Gastroesophageal sphincter (tissue), 4 donors: ENCODE results near the gene PLCG1. TPM values are rescaled to one million over a fixed set of nuclear protein-coding genes. Genes with fewer than 3 reads are reported as not detected.

Experiments
- ATAC-seq: fragments of 150-250 bp; one replicate; pipeline ENCODE4 v1.9.1; 2016; ENCODE audit warnings: mild to moderate bottlenecking, moderate library complexity
- H3K27ac ChIP-seq, 4 donors: fragments of 200-600 bp; sonication (generic) in 3 of 4; 1 replicate in 3 of 4; 2 replicates in 1 of 4; pipeline ENCODE4 v1.5.1; 2016 to 2019
- H3K27me3 ChIP-seq: fragments of 200-600 bp; sonication (generic); one replicate; pipeline ENCODE4 v1.5.1; 2019
- H3K36me3 ChIP-seq, 2 donors: fragments of 200-600 bp; sonication (generic); one replicate each; pipeline ENCODE4 v1.5.1; 2019; ENCODE audit warnings: control low read depth in 1 of 2
- H3K4me1 ChIP-seq, 3 donors: fragments of 200-600 bp; sonication (generic); 1 replicate in 2 of 3; 2 replicates in 1 of 3; pipeline ENCODE4 v1.5.1; 2016 to 2019; ENCODE audit warnings: control low read depth in 2 of 3
- H3K4me3 ChIP-seq, 2 donors: fragments of 200-600 bp; sonication (generic); one replicate each; pipeline ENCODE4 v1.5.1; 2019; ENCODE audit warnings: mild to moderate bottlenecking in 1 of 2, moderate library complexity in 1 of 2
- H3K9me3 ChIP-seq, 3 donors: fragments of 200-600 bp; sonication (generic); one replicate each; pipeline ENCODE4 v1.5.1; 2017 to 2019; ENCODE audit warnings: control low read depth in 2 of 3
- EP300 ChIP-seq: sonication (generic); formaldehyde crosslinking; IDR thresholded peaks from one replicate; pipeline ENCODE4 v1.6.1; 2017; ENCODE audit warnings: antibody characterized with exemption, mild to moderate bottlenecking
- POLR2A ChIP-seq, 2 donors: fragments of 450-650 bp; IDR thresholded peaks; one replicate each; pipeline ENCODE4 v1.6.1; 2017; ENCODE audit warnings: antibody characterized with exemption in 2 of 2, mild to moderate bottlenecking in 2 of 2, moderate library complexity in 1 of 2
- POLR2AphosphoS5 ChIP-seq: sonication (generic); formaldehyde crosslinking; IDR thresholded peaks from one replicate; pipeline ENCODE4 v1.6.1; 2017; ENCODE audit warnings: antibody characterized with exemption
- WGBS, 2 donors: methylation state at CpG; one replicate each; pipeline ENCODE4 v1.1.5; 2018; ENCODE audit warnings: low coverage in 1 of 2; 5-methylcytosine and 5-hydroxymethylcytosine counted together
- total RNA-seq, 4 donors: library from RNA; depleted of rRNA; stranded (reverse); fragments of >200 nt; gene quantifications; one replicate each; pipeline ENCODE4 v1.1.0, GENCODE V29; 2016
- TF ChIP-seq, protein P1 (sequence below), 4 experiments: fragments of 200-600 bp in 2 of 4; fragments of 450-650 bp in 2 of 4; sonication (generic) in 1 of 4; IDR thresholded peaks; one replicate each; pipeline ENCODE4 v1.5.1; 2017 to 2019; ENCODE audit warnings: antibody characterized with exemption in 4 of 4, mild to moderate bottlenecking in 2 of 4, moderate library complexity in 2 of 4

PLCG1 gene
- total RNA-seq, 4 donors from 2014 or later = 42.3 to 173 (median 94.7) TPM

- Histone ChIP-seq H3K4me3 (no peak overlapping the region), H3K27ac (no peak overlapping the region), H3K4me1 (peaks cover 0 to 5% (median 0%) of the 10 kb centered on the region in 3 donors), H3K9me3 (peaks cover 0 to 18% (median 0%) of the 10 kb centered on the region in 3 donors), H3K27me3 (no peaks in the 10 kb centered on the region), H3K36me3 (peaks cover 0 to 66% of the 10 kb centered on the region in 2 donors)
- no peak for ATAC-seq
- TF ChIP-seq POLR2A (IDR thresholded peaks at IDR 0.05) (no peak), EP300 (no peak), POLR2AphosphoS5 (no peak)
- whole genome bisulfite sequencing, 2 donors = 100% methylated on average over 2 of the region's 10 CpGs; no CpG with 5 or more reads in 1 of the 2 donors
Measured at GRCh38 chr20:41202426-41202825, 65.1 kb downstream of the PLCG1 start.

- Histone ChIP-seq H3K36me3 (peaks cover 0 to 63% of the 10 kb centered on the region in 2 donors), H3K27me3 (no peaks in the 10 kb centered on the region), H3K9me3 (peaks cover 0 to 9% (median 0%) of the 10 kb centered on the region in 3 donors), H3K27ac (no peak overlapping the region), H3K4me1 (peaks cover 0 to 5% (median 0%) of the 10 kb centered on the region in 3 donors), H3K4me3 (no peak overlapping the region)
- TF ChIP-seq, protein P1, sequence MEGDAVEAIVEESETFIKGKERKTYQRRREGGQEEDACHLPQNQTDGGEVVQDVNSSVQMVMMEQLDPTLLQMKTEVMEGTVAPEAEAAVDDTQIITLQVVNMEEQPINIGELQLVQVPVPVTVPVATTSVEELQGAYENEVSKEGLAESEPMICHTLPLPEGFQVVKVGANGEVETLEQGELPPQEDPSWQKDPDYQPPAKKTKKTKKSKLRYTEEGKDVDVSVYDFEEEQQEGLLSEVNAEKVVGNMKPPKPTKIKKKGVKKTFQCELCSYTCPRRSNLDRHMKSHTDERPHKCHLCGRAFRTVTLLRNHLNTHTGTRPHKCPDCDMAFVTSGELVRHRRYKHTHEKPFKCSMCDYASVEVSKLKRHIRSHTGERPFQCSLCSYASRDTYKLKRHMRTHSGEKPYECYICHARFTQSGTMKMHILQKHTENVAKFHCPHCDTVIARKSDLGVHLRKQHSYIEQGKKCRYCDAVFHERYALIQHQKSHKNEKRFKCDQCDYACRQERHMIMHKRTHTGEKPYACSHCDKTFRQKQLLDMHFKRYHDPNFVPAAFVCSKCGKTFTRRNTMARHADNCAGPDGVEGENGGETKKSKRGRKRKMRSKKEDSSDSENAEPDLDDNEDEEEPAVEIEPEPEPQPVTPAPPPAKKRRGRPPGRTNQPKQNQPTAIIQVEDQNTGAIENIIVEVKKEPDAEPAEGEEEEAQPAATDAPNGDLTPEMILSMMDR (IDR thresholded peaks at IDR 0.05) = no peak
- TF ChIP-seq EP300 = no peak
- TF ChIP-seq POLR2AphosphoS5 = no peak
- TF ChIP-seq POLR2A (IDR thresholded peaks at IDR 0.05) = no peak
- 94% methylated on average over 4 of the region's 9 CpGs; no CpG with 5 or more reads in 1 of the 2 donors for WGBS, 2 donors
- no peak for ATAC-seq
Measured at GRCh38 chr20:41203660-41204059, 66.3 kb downstream of the PLCG1 start.

DNA sequence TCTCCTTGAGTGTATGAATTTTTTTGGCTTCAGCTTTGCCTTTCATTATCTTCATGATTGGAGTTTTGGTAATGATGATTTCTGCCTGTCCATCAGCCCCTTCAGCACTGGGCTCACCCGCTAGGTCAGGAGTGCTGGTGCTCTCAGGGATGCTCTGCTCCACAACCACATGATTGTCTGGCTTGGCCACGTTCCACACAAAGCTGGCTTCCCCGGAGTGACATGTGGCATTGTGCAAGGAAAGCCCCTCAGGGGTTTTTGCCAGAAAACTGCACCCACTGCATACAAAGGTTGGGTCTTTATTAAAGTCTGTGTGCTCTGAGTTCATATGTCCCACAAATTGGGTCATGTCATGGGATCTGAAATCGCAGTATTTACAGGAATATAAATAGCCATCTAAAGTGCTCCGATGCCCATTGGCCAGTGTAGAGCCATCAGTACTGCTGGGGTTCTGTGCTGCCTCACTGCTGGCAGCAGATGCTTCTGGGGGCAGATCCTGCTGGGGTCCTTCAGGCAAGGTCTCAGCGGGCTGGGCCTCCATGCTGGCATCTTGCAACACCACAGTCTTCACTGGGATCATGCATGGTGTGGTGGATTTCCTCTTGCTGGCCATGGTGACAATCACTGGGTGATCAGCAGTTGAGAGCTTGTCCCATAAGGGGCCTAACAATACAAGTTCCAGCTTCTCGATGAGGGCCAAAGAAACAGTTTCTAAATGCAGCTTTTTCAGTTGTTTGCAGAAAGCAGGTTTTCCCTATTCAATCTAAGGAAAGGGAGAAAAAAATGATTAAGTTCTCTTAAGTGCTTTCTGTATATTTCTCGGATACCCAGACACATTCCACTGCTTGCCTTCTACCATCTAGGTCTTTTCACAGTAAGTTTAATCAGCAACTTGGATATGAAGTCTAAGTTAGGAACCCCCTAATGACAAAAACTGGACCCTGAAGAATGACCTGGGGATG is 67.2 kb downstream of the PLCG1 start:
- Histone ChIP-seq H3K9me3 (peaks cover 0 to under 1% (median 0%) of the 10 kb centered on the region in 3 donors), H3K27me3 (no peaks in the 10 kb centered on the region), H3K36me3 (peaks cover 0 to 54% of the 10 kb centered on the region in 2 donors), H3K27ac (no peak overlapping the region), H3K4me3 (no peak overlapping the region), H3K4me1 (peaks cover 0 to 5% (median 0%) of the 10 kb centered on the region in 3 donors)
- TF ChIP-seq EP300 (no peak), POLR2AphosphoS5 (no peak), POLR2A (IDR thresholded peaks at IDR 0.05) (no peak)
- TF ChIP-seq, protein P1 (IDR thresholded peaks at IDR 0.05) = no peak
- WGBS, 2 donors = 87 to 94% methylated on average over 2 to 3 of the region's 8 CpGs
- ATAC-seq = no peak

GRCh38 chr20:41205313-41205712 is 68.0 kb downstream of the PLCG1 start:
- peaks cover 0 to 5% (median 0%) of the 10 kb centered on the region in 3 donors for H3K4me1 ChIP-seq
- no peak overlapping the region for H3K4me3 ChIP-seq
- no peaks in the 10 kb centered on the region for H3K27me3 ChIP-seq
- TF ChIP-seq, protein P1 (IDR thresholded peaks at IDR 0.05) = no peak
- TF ChIP-seq POLR2A (IDR thresholded peaks at IDR 0.05) (no peak), EP300 (no peak), POLR2AphosphoS5 (no peak)
- ATAC-seq = no peak
- H3K27ac ChIP-seq = no peak overlapping the region
- 63 to 67% methylated on average over 7 to 9 of the region's 11 CpGs for WGBS, 2 donors
- H3K9me3 ChIP-seq = no peaks in the 10 kb centered on the region
- peaks cover 0 to 47% of the 10 kb centered on the region in 2 donors for H3K36me3 ChIP-seq

- Histone ChIP-seq H3K36me3 (no peaks in the 10 kb centered on the region), H3K4me1 (peaks cover 5 to 31% (median 10%) of the 10 kb centered on the region in 3 donors), H3K4me3 (no peak overlapping the region), H3K9me3 (no peaks in the 10 kb centered on the region), H3K27me3 (no peaks in the 10 kb centered on the region), H3K27ac (no peak overlapping the region)
- TF ChIP-seq, protein P1 (IDR thresholded peaks at IDR 0.05) = no peak
- TF ChIP-seq POLR2A (IDR thresholded peaks at IDR 0.05) = no peak
- TF ChIP-seq EP300 = no peak
- TF ChIP-seq POLR2AphosphoS5 = no peak
- 78% methylated on average over 1 of the region's 1 CpG; no CpG with 5 or more reads in 1 of the 2 donors for WGBS, 2 donors
- no peak for ATAC-seq
Measured at GRCh38 chr20:41213150-41213820, 75.9 kb downstream of the PLCG1 start.
